Tibial artery (tissue), 4 donors: ENCODE measurements around the gene COL28A1.

Source experiments
- DNase-seq, 2 donors: peaks; one replicate each; pipeline ENCODE4 v3.0.0-alpha.2; 2019
- H3K27ac ChIP-seq, 2 donors: fragments of 200-600 bp; sonication (generic) in 1 of 2; 1 replicate in 1 of 2; 2 replicates in 1 of 2; pipeline ENCODE4 v1.5.1; 2018 to 2019; ENCODE audit warnings: mild to moderate bottlenecking in 1 of 2
- H3K27me3 ChIP-seq, 2 donors: fragments of 200-600 bp; sonication (generic) in 1 of 2; one replicate each; pipeline versions ENCODE4 v1.5.1 to v1.6.0; 2016 to 2019
- H3K36me3 ChIP-seq, 3 donors: fragments of 200-600 bp; sonication (generic) in 2 of 3; one replicate each; pipeline ENCODE4 v1.5.1; 2016 to 2019; ENCODE audit warnings: mild to moderate bottlenecking in 2 of 3
- H3K4me1 ChIP-seq, 4 donors: fragments of 200-600 bp; sonication (generic) in 2 of 4; 1 replicate in 3 of 4; 2 replicates in 1 of 4; pipeline ENCODE4 v1.5.1; 2016 to 2019
- H3K4me3 ChIP-seq, 2 donors: fragments of 200-600 bp; sonication (generic) in 1 of 2; 1 replicate in 1 of 2; 2 replicates in 1 of 2; pipeline ENCODE4 v1.5.1; 2018 to 2019; ENCODE audit warnings: mild to moderate bottlenecking in 2 of 2
- H3K9me3 ChIP-seq, 3 donors: fragments of 200-600 bp; sonication (generic) in 1 of 3; one replicate each; pipeline ENCODE4 v1.5.1; 2016 to 2019
- intact Hi-C: fragments of 100-400 bp; cut with DNase I; formaldehyde crosslinking; loops from one replicate; pipeline ENCODE4 v1.15.0; 2023; ENCODE audit warnings: low total_unique reads
- TF ChIP-seq, protein P1 (sequence below), 2 experiments: fragments of 200-600 bp in 1 of 2; fragments of 450-650 bp in 1 of 2; IDR thresholded peaks; one replicate each; pipeline ENCODE4 v1.5.1; 2017 to 2019; ENCODE audit warnings: antibody characterized with exemption in 2 of 2, mild to moderate bottlenecking in 1 of 2, moderate library complexity in 1 of 2

The COL28A1 gene

GRCh38 chr7:7569081-7569527, 33.4 kb upstream of the COL28A1 start:
- H3K4me3 ChIP-seq, result no peak overlapping the region

GRCh38 chr7:7568553-7568952, 32.9 kb upstream of the COL28A1 start:
- intact Hi-C loops, result no loop called here
- TF ChIP-seq, protein P1, sequence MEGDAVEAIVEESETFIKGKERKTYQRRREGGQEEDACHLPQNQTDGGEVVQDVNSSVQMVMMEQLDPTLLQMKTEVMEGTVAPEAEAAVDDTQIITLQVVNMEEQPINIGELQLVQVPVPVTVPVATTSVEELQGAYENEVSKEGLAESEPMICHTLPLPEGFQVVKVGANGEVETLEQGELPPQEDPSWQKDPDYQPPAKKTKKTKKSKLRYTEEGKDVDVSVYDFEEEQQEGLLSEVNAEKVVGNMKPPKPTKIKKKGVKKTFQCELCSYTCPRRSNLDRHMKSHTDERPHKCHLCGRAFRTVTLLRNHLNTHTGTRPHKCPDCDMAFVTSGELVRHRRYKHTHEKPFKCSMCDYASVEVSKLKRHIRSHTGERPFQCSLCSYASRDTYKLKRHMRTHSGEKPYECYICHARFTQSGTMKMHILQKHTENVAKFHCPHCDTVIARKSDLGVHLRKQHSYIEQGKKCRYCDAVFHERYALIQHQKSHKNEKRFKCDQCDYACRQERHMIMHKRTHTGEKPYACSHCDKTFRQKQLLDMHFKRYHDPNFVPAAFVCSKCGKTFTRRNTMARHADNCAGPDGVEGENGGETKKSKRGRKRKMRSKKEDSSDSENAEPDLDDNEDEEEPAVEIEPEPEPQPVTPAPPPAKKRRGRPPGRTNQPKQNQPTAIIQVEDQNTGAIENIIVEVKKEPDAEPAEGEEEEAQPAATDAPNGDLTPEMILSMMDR (IDR thresholded peaks at IDR 0.05), result no peak
- Histone ChIP-seq H3K27ac (no peak overlapping the region), H3K9me3 (no peaks in the 10 kb centered on the region), H3K4me3 (no peak overlapping the region), H3K27me3 (no peaks in the 10 kb centered on the region), H3K4me1 (peaks cover 0 to 26% (median 18%) of the 10 kb centered on the region in 4 donors), H3K36me3 (peaks cover 0 to 8% (median 0%) of the 10 kb centered on the region in 3 donors)
- no peak for DNase-seq

More at GRCh38 chr7:7569081-7569527, 33.4 kb upstream of the COL28A1 start:
- H3K27ac ChIP-seq, result no peak overlapping the region
- H3K27me3 ChIP-seq, result no peaks in the 10 kb centered on the region
- TF ChIP-seq, protein P1 (IDR thresholded peaks at IDR 0.05), result no peak
- DNase-seq, result no peak
- no peaks in the 10 kb centered on the region for H3K9me3 ChIP-seq
- intact Hi-C loops, result no loop called here
- peaks cover 0 to 8% (median 0%) of the 10 kb centered on the region in 3 donors for H3K36me3 ChIP-seq
- peaks cover 0 to 26% (median 18%) of the 10 kb centered on the region in 4 donors for H3K4me1 ChIP-seq

DNA sequence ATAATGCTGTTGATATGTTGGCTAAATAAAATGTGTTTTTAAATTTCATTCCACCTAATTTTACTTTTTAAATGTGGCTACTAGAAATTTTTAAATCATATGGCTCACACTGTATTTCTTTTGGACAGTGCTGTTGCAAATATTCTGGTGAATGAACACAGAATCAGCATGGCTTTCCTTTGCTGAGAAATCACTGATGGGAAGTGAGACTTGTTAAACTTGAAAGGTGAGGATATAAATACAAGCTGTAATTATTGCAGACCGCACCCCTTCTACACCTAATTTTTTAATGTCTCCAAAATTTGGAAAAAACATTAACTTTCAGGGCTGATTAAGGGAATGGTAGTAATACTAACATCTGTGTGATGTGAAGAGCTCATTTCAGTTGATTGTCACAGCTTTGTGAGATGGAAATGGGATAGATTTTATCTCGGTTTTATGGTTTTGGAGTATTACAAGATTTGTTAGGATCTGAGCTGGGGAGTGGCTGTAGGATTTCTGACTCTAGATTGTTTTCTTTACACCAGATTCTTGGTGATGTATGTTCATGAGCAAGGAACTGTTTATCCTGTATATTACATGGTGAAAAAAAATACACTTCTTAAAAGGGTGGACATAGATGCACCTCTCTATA, 32.3 kb upstream of the COL28A1 start:
- intact Hi-C loops, result no loop called here
- Histone ChIP-seq H3K27ac (peak overlapping the region; percentile 88 to 94), H3K27me3 (no peaks in the 10 kb centered on the region), H3K4me3 (peak overlapping the region; percentile 74 to 84), H3K36me3 (peaks cover 0 to 7% (median 0%) of the 10 kb centered on the region in 3 donors), H3K4me1 (peaks cover 0 to 26% (median 18%) of the 10 kb centered on the region in 4 donors), H3K9me3 (no peaks in the 10 kb centered on the region)
- TF ChIP-seq, protein P1 (IDR thresholded peaks at IDR 0.05), result no peak
- DNase-seq, result no peak

DNA sequence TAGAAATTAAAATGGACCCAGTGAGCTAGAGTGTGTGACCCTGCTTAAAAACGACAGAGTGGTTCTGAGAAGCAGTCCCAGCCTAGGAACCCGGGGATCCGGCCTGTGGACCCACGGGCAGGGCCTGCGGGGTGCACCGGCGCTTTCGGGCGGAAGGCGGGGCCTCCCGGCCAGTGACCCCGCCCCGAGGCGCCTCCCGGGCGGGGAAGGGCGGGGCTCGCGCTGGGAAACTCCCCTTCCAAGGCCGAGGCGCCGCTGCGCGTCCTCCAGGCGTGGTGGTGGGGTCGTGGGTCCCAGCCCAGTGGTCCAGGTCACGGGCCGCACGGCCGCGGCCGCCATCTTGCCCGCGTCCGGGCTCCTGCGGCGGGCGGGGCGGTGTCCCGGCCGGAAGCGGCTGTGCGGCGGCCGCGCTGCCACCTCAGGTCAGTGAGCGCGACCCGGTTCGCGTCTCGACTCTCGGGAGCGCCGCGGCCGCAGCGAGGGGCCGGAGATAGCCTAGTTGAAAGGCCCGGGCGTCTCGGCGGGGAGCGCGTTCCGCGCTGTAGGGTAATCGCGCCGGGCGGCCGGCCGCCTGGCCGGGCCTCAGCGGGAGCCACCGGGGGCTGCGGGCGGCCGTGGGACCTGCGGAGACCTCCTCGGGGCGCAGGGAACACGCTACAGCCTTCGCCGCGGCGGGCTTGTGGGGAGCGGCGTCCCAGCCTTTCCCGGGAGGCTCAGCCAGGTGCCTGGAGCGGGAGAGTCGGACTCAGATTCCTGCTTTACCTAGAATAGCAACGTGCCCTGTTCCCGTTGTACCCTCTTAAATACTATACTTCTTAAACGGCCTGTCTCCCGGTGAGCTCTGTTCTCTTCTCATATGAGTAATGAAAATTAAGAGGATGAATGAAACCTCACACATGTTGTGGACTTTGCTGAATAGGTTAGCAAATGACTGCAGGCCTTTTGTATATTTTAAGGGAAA, 31.3 kb upstream of the COL28A1 start, which contains the start of gene MIOS:
TSS of gene MIOS (plus strand) at position 234 of the 961 bp plus-strand sequence. CDS start 5,592 bp downstream, outside the sequence.
- Histone ChIP-seq H3K36me3 (no peaks in the 10 kb centered on the region), H3K27ac (peak within 1 kb of the TSS; percentile 88 to 94), H3K9me3 (no peaks in the 10 kb centered on the region), H3K27me3 (no peaks in the 10 kb centered on the region), H3K4me3 (peak within 1 kb of the TSS; percentile 74 to 84), H3K4me1 (peaks cover 0 to 26% (median 18%) of the 10 kb centered on the region in 4 donors)
- intact Hi-C loops, result no loop called here
- DNase-seq, result peak; percentile 76 to 88
- TF ChIP-seq, protein P1 (IDR thresholded peaks at IDR 0.05), result no peak

- TF ChIP-seq, protein P1 (IDR thresholded peaks at IDR 0.05), result no peak
- Histone ChIP-seq H3K4me1 (peaks cover 0 to 26% (median 18%) of the 10 kb centered on the region in 4 donors), H3K27ac (peak overlapping the region; percentile 88 to 94), H3K36me3 (no peaks in the 10 kb centered on the region), H3K4me3 (peak overlapping the region; percentile 74 to 84), H3K9me3 (no peaks in the 10 kb centered on the region), H3K27me3 (no peaks in the 10 kb centered on the region)
- intact Hi-C loops, result loop anchor here (1.0 kb wide), 1 partner anchor 384 kb away; the partner anchor contains the start of gene C1GALT1
- DNase-seq, result no peak
These were observed 30.3 kb upstream of the COL28A1 start for GRCh38 chr7:7565746-7566650.
